ENCODE measurements around the gene NR1D1.

DNA sequence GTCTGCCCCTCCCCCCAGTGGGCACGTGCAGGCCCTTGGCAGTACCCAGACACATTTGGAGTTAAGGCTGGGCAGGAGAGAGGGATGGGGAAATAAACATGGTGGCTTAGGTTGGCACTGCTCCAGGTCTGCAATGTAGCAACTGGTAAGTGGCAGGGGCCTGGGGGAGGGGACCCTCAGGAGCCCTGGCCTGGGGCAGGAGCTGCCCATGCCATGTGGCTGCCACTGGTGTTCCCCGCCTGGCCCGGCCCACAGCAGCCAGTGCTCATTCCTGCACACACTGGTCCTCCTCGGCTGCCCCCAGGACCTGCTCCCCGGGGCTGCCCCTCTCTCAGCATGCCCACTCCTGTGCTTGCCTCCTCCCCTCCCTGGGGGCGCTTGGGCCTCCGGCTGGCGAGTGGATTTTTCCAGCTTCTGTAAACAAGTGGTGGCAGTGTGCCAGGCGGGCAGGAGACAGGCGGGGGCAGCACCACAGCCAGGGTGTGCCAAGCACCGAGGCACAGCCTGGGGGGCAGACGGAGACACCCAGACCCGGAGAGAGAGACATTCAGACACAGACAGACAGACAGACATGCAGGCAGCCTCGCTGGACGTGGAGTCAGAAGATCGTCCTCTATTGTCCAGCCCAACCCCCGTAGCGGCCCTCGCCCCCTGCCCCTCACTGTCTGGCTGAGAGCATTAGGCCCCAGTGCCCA lies 28.2 kb downstream of the NR1D1 start:
- TF ChIP-seq EZH2 (IDR thresholded peaks at IDR 0.05; ENCODE audit: insufficient read depth, poor library complexity, severe bottlenecking) (no peak), EZH2phosphoT487 (IDR thresholded peaks at IDR 0.05; ENCODE audit: insufficient read depth, low read depth) (no peak)
